HL-60 (cell line): Measurements from ENCODE around the gene FAM171A1.
"Not testable (repeated sequence)": the region's sequence is repeated elsewhere in the genome, so short reads cannot be mapped to it uniquely, and the experiment has no call there.

ENCODE experiments used
- DNase-seq, 2 experiments: peaks; one replicate each; pipeline ENCODE4 v3.0.0-alpha.2; 2010 to 2020; ENCODE audit warnings: low read depth in 1 of 2, low spot score in 1 of 2
- H3K27ac ChIP-seq: fragments of 250-450 bp; sonication (Bioruptor Pico); replicated peaks from 2 replicates; pipeline ENCODE4 v1.5.1; 2020; ENCODE audit warnings: mild to moderate bottlenecking, moderate library complexity
- H3K27me3 ChIP-seq: fragments of 250-450 bp; sonication (Bioruptor Pico); 2 replicates; pipeline ENCODE4 v1.5.1; 2021; ENCODE audit warnings: mild to moderate bottlenecking, moderate library complexity; ENCODE audit not compliant: insufficient read depth, poor library complexity, severe bottlenecking
- H3K4me3 ChIP-seq: replicated peaks from 2 replicates; pipeline ENCODE4 v1.5.1; 2011; ENCODE audit warnings: mild to moderate bottlenecking, control low read depth, low read length; ENCODE audit not compliant: insufficient read depth
- GABPA ChIP-seq: IDR thresholded peaks from 2 replicates; pipeline ENCODE4 v1.6.1; 2012; ENCODE audit warnings: low read depth
- POLR2AphosphoS5 ChIP-seq: IDR thresholded peaks from 2 replicates; pipeline ENCODE4 v1.6.1; 2012; ENCODE audit warnings: low read depth
- SPI1 ChIP-seq: IDR thresholded peaks from 2 replicates; pipeline ENCODE4 v1.6.1; 2012; ENCODE audit warnings: low read depth, mild to moderate bottlenecking, borderline replicate concordance
- TF ChIP-seq, protein P1 (sequence below): IDR thresholded peaks from 2 replicates; pipeline ENCODE4 v1.6.1; 2012; ENCODE audit warnings: low read depth; ENCODE audit not compliant: insufficient replicate concordance
- TF ChIP-seq, protein P2 (sequence below): IDR thresholded peaks from one replicate; pipeline ENCODE4 v1.5.1; 2011; ENCODE audit warnings: low read length, control low read depth, inconsistent platforms; ENCODE audit not compliant: insufficient read depth

The FAM171A1 gene

DNA sequence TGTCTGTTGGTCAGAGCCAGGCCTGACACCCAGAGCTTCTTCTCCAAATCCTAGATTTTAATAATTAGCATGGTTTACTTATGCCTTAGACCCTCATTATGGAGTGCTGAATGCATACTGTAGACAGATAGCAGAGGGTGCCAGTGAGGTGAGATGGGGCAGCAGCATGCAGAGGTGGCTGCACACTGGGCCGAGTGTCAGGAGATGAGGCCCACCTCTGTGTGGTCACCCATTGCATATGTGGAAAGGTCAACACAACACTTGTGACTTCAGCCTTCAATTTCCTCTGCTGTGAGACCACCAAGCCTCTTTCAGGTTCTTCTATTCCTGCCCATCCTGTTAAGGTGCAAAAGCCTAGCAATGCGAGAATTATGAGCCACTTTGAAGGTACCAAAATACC lies 162.9 kb downstream of the FAM171A1 start:
- TF ChIP-seq GABPA: no peak
- TF ChIP-seq, protein P1, sequence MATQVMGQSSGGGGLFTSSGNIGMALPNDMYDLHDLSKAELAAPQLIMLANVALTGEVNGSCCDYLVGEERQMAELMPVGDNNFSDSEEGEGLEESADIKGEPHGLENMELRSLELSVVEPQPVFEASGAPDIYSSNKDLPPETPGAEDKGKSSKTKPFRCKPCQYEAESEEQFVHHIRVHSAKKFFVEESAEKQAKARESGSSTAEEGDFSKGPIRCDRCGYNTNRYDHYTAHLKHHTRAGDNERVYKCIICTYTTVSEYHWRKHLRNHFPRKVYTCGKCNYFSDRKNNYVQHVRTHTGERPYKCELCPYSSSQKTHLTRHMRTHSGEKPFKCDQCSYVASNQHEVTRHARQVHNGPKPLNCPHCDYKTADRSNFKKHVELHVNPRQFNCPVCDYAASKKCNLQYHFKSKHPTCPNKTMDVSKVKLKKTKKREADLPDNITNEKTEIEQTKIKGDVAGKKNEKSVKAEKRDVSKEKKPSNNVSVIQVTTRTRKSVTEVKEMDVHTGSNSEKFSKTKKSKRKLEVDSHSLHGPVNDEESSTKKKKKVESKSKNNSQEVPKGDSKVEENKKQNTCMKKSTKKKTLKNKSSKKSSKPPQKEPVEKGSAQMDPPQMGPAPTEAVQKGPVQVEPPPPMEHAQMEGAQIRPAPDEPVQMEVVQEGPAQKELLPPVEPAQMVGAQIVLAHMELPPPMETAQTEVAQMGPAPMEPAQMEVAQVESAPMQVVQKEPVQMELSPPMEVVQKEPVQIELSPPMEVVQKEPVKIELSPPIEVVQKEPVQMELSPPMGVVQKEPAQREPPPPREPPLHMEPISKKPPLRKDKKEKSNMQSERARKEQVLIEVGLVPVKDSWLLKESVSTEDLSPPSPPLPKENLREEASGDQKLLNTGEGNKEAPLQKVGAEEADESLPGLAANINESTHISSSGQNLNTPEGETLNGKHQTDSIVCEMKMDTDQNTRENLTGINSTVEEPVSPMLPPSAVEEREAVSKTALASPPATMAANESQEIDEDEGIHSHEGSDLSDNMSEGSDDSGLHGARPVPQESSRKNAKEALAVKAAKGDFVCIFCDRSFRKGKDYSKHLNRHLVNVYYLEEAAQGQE: no peak
- TF ChIP-seq, protein P2, sequence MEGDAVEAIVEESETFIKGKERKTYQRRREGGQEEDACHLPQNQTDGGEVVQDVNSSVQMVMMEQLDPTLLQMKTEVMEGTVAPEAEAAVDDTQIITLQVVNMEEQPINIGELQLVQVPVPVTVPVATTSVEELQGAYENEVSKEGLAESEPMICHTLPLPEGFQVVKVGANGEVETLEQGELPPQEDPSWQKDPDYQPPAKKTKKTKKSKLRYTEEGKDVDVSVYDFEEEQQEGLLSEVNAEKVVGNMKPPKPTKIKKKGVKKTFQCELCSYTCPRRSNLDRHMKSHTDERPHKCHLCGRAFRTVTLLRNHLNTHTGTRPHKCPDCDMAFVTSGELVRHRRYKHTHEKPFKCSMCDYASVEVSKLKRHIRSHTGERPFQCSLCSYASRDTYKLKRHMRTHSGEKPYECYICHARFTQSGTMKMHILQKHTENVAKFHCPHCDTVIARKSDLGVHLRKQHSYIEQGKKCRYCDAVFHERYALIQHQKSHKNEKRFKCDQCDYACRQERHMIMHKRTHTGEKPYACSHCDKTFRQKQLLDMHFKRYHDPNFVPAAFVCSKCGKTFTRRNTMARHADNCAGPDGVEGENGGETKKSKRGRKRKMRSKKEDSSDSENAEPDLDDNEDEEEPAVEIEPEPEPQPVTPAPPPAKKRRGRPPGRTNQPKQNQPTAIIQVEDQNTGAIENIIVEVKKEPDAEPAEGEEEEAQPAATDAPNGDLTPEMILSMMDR: no peak
- TF ChIP-seq SPI1: no peak
- TF ChIP-seq POLR2AphosphoS5: no peak
- no peak overlapping the region for H3K27ac ChIP-seq

DNA sequence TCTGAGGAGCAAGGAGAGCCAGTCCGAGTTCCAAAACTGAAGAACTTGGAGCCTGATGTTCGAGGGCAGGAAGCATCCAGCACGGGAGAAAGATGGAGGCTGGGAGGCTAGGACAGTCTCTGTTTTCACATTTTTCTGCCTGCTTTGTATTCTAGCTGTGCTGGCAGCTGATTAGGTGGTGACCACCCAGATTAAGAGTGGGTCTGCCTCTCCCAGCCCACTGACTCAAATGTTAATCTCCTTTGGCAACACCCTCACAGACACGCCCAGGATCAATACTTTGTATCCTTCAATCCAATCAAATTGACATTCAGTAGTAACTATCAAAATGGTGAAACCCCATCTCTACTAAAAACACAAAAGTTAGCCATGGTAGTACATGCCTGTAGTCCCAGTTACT lies 163.7 kb downstream of the FAM171A1 start:
- not testable (repeated sequence) for H3K4me3 ChIP-seq, H3K27ac ChIP-seq, DNase-seq

More for the DNA sequence above, 162.9 kb downstream of the FAM171A1 start:
- H3K4me3 ChIP-seq: no peak overlapping the region
- no peaks in the 10 kb centered on the region for H3K27me3 ChIP-seq
- DNase-seq: no peak

DNA sequence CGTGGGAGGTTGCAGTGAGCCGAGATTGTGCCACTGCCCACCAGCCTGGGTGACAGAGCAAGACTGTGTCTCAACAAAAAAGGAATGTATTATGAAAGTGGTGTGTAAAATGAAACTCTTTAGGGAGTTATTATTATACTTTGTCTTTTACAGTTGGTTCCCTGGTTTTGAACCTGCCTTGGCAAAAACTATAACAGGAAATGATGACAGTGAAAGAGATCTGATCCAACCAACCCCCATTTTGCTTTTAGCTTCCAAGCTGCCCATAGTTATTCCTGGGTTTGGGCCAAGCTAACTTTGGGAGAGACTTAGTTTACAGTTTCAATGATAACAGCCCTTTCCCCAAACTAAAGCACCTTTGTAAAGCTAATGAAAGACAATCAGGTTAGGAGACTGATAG lies 168.4 kb downstream of the FAM171A1 start:
- DNase-seq: no peak
- H3K4me3 ChIP-seq: no peak overlapping the region
- TF ChIP-seq POLR2AphosphoS5 (no peak), SPI1 (no peak)
- TF ChIP-seq, protein P2: no peak
- no peak overlapping the region for H3K27ac ChIP-seq
- no peaks in the 10 kb centered on the region for H3K27me3 ChIP-seq

More for the DNA sequence above, 163.7 kb downstream of the FAM171A1 start:
- H3K27me3 ChIP-seq: not testable (repeated sequence)

DNA sequence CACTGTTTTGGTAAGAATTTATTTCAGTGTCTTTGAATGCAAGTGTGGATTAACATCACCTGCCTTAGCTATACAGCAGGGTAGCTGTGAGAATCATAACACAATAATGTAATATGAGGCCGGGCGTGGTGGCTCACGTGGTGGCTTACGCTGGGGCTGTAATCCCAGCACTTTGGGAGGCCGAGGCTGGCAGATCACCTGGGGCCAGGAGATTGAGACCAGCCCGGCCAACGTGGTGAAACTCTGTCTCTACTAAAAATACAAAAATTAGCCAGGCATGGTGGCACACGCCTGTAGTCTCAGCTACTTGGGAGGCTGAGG lies 168.8 kb downstream of the FAM171A1 start:
- not testable (repeated sequence) for DNase-seq, H3K4me3 ChIP-seq, H3K27ac ChIP-seq, H3K27me3 ChIP-seq

DNA sequence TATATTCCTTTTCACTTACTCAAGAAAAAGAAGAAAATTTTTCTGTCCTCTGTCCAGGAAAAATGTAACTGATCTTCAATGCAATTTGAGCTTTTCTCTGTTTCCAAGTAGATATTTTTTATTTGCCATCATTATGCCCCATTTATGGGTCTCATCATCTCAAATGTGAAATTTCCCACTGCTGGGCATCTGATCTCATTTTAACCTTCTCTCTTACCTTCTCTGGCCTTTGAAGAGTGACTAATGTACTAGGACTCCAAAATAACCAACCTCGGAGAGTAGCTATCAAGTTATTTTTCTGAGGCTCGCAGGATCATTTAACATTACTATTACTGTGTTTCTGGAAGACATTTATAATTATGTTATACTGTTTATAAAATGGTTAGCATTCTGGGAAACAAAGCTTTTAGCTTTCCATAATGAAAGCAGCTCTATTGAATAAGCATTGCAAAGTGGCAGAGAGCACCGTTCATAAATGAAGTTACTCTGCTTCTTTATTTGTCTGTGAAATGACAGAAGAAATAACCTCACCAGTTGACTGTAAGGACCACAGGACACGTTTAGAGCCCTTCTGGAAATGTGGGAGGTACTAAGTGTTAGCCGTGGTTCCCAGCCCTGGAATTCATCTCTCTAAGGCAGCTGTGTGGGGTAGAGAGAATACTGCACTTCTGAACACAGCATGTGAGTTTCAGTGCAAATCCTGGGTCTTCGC lies 169.3 kb downstream of the FAM171A1 start:
- no peak for DNase-seq
- no peak overlapping the region for H3K4me3 ChIP-seq
- TF ChIP-seq, protein P2: no peak
- no peak for TF ChIP-seq GABPA
- no peak for TF ChIP-seq POLR2AphosphoS5
- TF ChIP-seq, protein P1: no peak
- TF ChIP-seq SPI1: no peak
- no peak overlapping the region for H3K27ac ChIP-seq
- H3K27me3 ChIP-seq: no peaks in the 10 kb centered on the region
